Keratinocyte (primary cell): ENCODE measurements around the gene HNRNPM. TPM values are rescaled to one million over a fixed set of nuclear protein-coding genes. Genes with fewer than 3 reads are reported as not detected.
"Not testable (repeated sequence)": the region's sequence is repeated elsewhere in the genome, so short reads cannot be mapped to it uniquely, and the experiment has no call there.

Experiments used
- DNase-seq: peaks from one replicate; pipeline ENCODE4 v3.0.0-alpha.2; 2011; ENCODE audit warnings: low read depth, missing footprints, low spot score
- FAIRE-seq: peaks from 2 replicates; lab custom pipeline; 2011; peaks lifted over from hg19 to GRCh38; lab: Jason Lieb, UNC
- H2AFZ ChIP-seq: 2 replicates; pipeline ENCODE4 v1.6.0; 2012; ENCODE audit warnings: low read length, control low read depth, inconsistent platforms; ENCODE audit not compliant: control insufficient read depth
- H3K27ac ChIP-seq: 2 replicates; pipeline ENCODE4 v1.5.1; 2011; ENCODE audit warnings: low read length; ENCODE audit not compliant: control insufficient read depth, insufficient read depth
- H3K27me3 ChIP-seq: 3 replicates; pipeline ENCODE4 v1.6.0; 2011; ENCODE audit warnings: low read length; ENCODE audit not compliant: control insufficient read depth, insufficient read depth; ENCODE audit errors: extremely low read depth
- H3K36me3 ChIP-seq, 2 experiments: 2 replicates in 1 of 2; 3 replicates in 1 of 2; pipeline ENCODE4 v1.5.1; 2011; ENCODE audit warnings: low read length in 2 of 2, mild to moderate bottlenecking in 1 of 2; ENCODE audit not compliant: control insufficient read depth in 2 of 2, insufficient read depth in 2 of 2; ENCODE audit errors: extremely low read depth in 1 of 2
- H3K4me1 ChIP-seq: 3 replicates; pipeline ENCODE4 v1.5.1; 2011; ENCODE audit warnings: low read length; ENCODE audit not compliant: control insufficient read depth, insufficient read depth; ENCODE audit errors: extremely low read depth
- H3K4me2 ChIP-seq: 3 replicates; pipeline ENCODE4 v1.6.0; 2011; ENCODE audit warnings: low read depth, low read length; ENCODE audit not compliant: control insufficient read depth, insufficient read depth; ENCODE audit errors: extremely low read depth
- H3K4me3 ChIP-seq, 3 experiments: fragments of 200-600 bp in 1 of 3; sonication (generic) in 1 of 3; 2 replicates in 2 of 3; 3 replicates in 1 of 3; pipeline ENCODE4 v1.5.1; 2011 to 2016; ENCODE audit warnings: low read length in 3 of 3, mild to moderate bottlenecking in 3 of 3, control low read depth in 2 of 3, inconsistent platforms in 1 of 3, low read depth in 1 of 3, mixed read lengths in 1 of 3, mixed run types in 1 of 3, moderate library complexity in 1 of 3; ENCODE audit not compliant: control insufficient read depth in 2 of 3, insufficient read depth in 2 of 3; ENCODE audit errors: extremely low read depth in 1 of 3
- H3K79me2 ChIP-seq: 2 replicates; pipeline ENCODE4 v1.6.0; 2012; ENCODE audit warnings: low read length; ENCODE audit not compliant: control insufficient read depth, insufficient read depth
- H3K9ac ChIP-seq: 3 replicates; pipeline ENCODE4 v1.6.0; 2011; ENCODE audit warnings: low read length; ENCODE audit not compliant: control insufficient read depth, insufficient read depth; ENCODE audit errors: extremely low read depth
- H3K9me1 ChIP-seq: 3 replicates; pipeline ENCODE4 v1.6.0; 2011; ENCODE audit warnings: low read length; ENCODE audit not compliant: control insufficient read depth, insufficient read depth; ENCODE audit errors: extremely low read depth
- H3K9me3 ChIP-seq: 2 replicates; pipeline ENCODE4 v1.5.1; 2012; ENCODE audit warnings: low read depth, low read length; ENCODE audit not compliant: control insufficient read depth
- H4K20me1 ChIP-seq: 3 replicates; pipeline ENCODE4 v1.6.0; 2011; ENCODE audit warnings: low read length; ENCODE audit not compliant: control insufficient read depth, insufficient read depth; ENCODE audit errors: extremely low read depth
- CTCF ChIP-seq, 3 experiments: IDR thresholded peaks in 1 of 3; conservative IDR thresholded peaks in 1 of 3; optimal IDR thresholded peaks in 1 of 3; 2 replicates in 2 of 3; 3 replicates in 1 of 3; pipeline versions ENCODE3 to v1.5.1; 2011; ENCODE audit warnings: low read length in 3 of 3, mild to moderate bottlenecking in 3 of 3, moderate library complexity in 2 of 3, control low read depth in 1 of 3, inconsistent platforms in 1 of 3; ENCODE audit not compliant: insufficient read depth in 2 of 3; ENCODE audit errors: extremely low read depth in 1 of 3
- EZH2 ChIP-seq: IDR thresholded peaks from one replicate; pipeline ENCODE4 v1.6.1; 2012; ENCODE audit warnings: inconsistent platforms, mild to moderate bottlenecking, low read length, moderate library complexity
- dilution Hi-C: fragments of 300-500 bp; cut with MboI; formaldehyde crosslinking; loops from one replicate; pipeline ENCODE4 v1.7.0; 2020; ENCODE audit warnings: low sequenced_read_pairs; ENCODE audit not compliant: extremely low pct_ligation_motif_present
- polyA plus RNA-seq, 5 experiments: library from polyadenylated mRNA; depleted of rRNA in 3 of 5; stranded (reverse) in 3 of 5; stranded (forward) in 1 of 5; unstranded in 1 of 5; fragments of >200 nt; gene quantifications; 1 replicate in 1 of 5; 2 replicates in 3 of 5; 3 replicates in 1 of 5; pipeline versions ENCODE4 v1.2.1 to v1.2.3, GENCODE V29; 2011 to 2012; ENCODE audit warnings: missing spikeins in 2 of 5, low read depth in 1 of 5, low replicate concordance in 1 of 5

HNRNPM gene
- polyA plus RNA-seq, 1 donor (not counting 4 experiments of a cell fraction or from before 2014, with no cell fraction given): 126 TPM

GRCh38 chr19:8404391-8405151 is 40.2 kb upstream of the HNRNPM start:
- Histone ChIP-seq H2AFZ (no peak overlapping the region), H3K4me1 (peaks cover 6% of the 10 kb centered on the region), H3K27me3 (no peaks in the 10 kb centered on the region), H3K9ac (no peak overlapping the region), H3K79me2 (no peaks in the 10 kb centered on the region), H3K36me3 (peaks cover 5 to 7% of the 10 kb centered on the region in 2 experiments), H3K4me3 (no peak overlapping the region), H3K4me2 (no peak overlapping the region), H3K27ac (no peak overlapping the region), H3K9me1 (no peaks in the 10 kb centered on the region), H3K9me3 (no peaks in the 10 kb centered on the region), H4K20me1 (no peaks in the 10 kb centered on the region)
- TF ChIP-seq EZH2: no peak
- TF ChIP-seq CTCF (optimal IDR thresholded peaks at IDR 0.05 in 1 of 3, IDR thresholded peaks at IDR 0.05 in 1 of 3, conservative IDR thresholded peaks at IDR 0.05 in 1 of 3; ENCODE audit: extremely low read depth in 1 of 3, insufficient read depth in 2 of 3, low read length in 3 of 3): no peak
- DNase-seq (no peak), FAIRE-seq (no peak)
- dilution Hi-C loops: no loop called here

DNA sequence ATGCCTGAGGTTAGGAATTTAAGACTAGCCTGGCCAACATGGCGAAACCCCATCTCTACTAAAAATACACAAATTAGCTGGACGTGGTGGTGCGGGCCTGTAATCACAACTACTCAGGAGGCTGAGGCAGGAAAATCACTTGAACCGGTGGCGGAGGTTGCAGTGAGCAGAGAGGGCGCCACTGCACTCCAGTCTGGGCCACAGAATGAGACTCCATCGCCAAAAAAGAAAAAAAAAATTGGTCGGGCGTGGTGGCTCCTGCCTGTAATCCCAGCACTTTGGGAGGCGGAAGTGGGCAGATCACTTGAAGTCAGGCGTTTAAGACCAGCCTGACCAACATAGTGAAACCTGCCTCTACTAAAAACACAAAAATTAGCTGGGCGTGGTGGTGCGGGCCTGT is 34.1 kb upstream of the HNRNPM start:
- H3K4me1 ChIP-seq, dilution Hi-C loops, H3K79me2 ChIP-seq, H3K9ac ChIP-seq, H3K9me3 ChIP-seq, H3K36me3 ChIP-seq, H3K4me3 ChIP-seq, H3K9me1 ChIP-seq, H3K4me2 ChIP-seq, FAIRE-seq, DNase-seq, H3K27me3 ChIP-seq, H3K27ac ChIP-seq, H2AFZ ChIP-seq, H4K20me1 ChIP-seq: not testable (repeated sequence)
